Measurements from ENCODE around the gene DUSP23.

DUSP23 gene

GRCh38 chr1:159786465-159786864 lies 5.7 kb downstream of the DUSP23 start:
- peak; percentile 80 for DNase-seq (ENCODE audit: low read depth)

- DNase-seq (ENCODE audit: low read depth), result peak; percentile 75
These were observed 6.2 kb downstream of the DUSP23 start for GRCh38 chr1:159786966-159787365.

- DNase-seq (ENCODE audit: low read depth), result peak; percentile 32
These were observed 9.6 kb downstream of the DUSP23 start for GRCh38 chr1:159790237-159790917.

GRCh38 chr1:159791031-159791430 lies 10.3 kb downstream of the DUSP23 start:
- DNase-seq (ENCODE audit: low read depth), result no peak

- no peak for DNase-seq (ENCODE audit: low read depth)
These were observed 10.7 kb downstream of the DUSP23 start for GRCh38 chr1:159791461-159791860.

GRCh38 chr1:159795534-159795933 lies 14.8 kb downstream of the DUSP23 start:
- no peak for DNase-seq (ENCODE audit: low read depth)

- DNase-seq (ENCODE audit: low read depth), result peak; percentile 85
These were observed 18.1 kb downstream of the DUSP23 start for GRCh38 chr1:159798893-159799292.

GRCh38 chr1:159799446-159799985 lies 18.8 kb downstream of the DUSP23 start:
- peak; percentile 21 for DNase-seq (ENCODE audit: low read depth)

GRCh38 chr1:159800177-159800930 lies 19.6 kb downstream of the DUSP23 start:
- no peak for DNase-seq (ENCODE audit: low read depth)

- DNase-seq (ENCODE audit: low read depth), result no peak
These were observed 21.3 kb downstream of the DUSP23 start, which contains the start of gene FCRL6 for GRCh38 chr1:159802111-159802510. FCRL6 (plus strand) TSS chr1:159802360; CDS start chr1:159802425, 65 bp downstream.

- DNase-seq (ENCODE audit: low read depth), result no peak
These were observed 23.4 kb downstream of the DUSP23 start for GRCh38 chr1:159803956-159804689.

GRCh38 chr1:159804924-159805323 lies 24.2 kb downstream of the DUSP23 start:
- peak; percentile 31 for DNase-seq (ENCODE audit: low read depth)

- no peak for DNase-seq (ENCODE audit: low read depth)
These were observed 35.2 kb downstream of the DUSP23 start for GRCh38 chr1:159815926-159816325.

GRCh38 chr1:159817276-159818041 lies 36.7 kb downstream of the DUSP23 start:
- peak; percentile 20 for DNase-seq (ENCODE audit: low read depth)

- DNase-seq (ENCODE audit: low read depth), result no peak
These were observed 40.6 kb downstream of the DUSP23 start for GRCh38 chr1:159821171-159821867.

- no peak for DNase-seq (ENCODE audit: low read depth)
These were observed 42.6 kb downstream of the DUSP23 start for GRCh38 chr1:159823406-159823805.

- DNase-seq (ENCODE audit: low read depth), result no peak
These were observed 44.8 kb downstream of the DUSP23 start for GRCh38 chr1:159825564-159825963.

- DNase-seq (ENCODE audit: low read depth), result peak; percentile 27
These were observed 45.8 kb downstream of the DUSP23 start, which contains the start of gene SLAMF8 for GRCh38 chr1:159826441-159827101. SLAMF8 (plus strand) TSS chr1:159826873; CDS start chr1:159826899, 26 bp downstream.

GRCh38 chr1:159827102-159827490 lies 46.3 kb downstream of the DUSP23 start:
- no peak for DNase-seq (ENCODE audit: low read depth)

GRCh38 chr1:159827549-159827948 lies 46.8 kb downstream of the DUSP23 start:
- DNase-seq (ENCODE audit: low read depth), result no peak
